CD14-positive monocyte (primary cell): ENCODE results near the gene CCDC116. TPM values are rescaled to one million over a fixed set of nuclear protein-coding genes. Genes with fewer than 3 reads are reported as not detected.
A peak's percentile ranks its signal among the peaks of the same experiment; 100 is the strongest.

Experiments used
- DNase-seq, 3 donors: peaks; one replicate each; pipeline ENCODE4 v3.0.0-alpha.2; 2011 to 2022
- H2AFZ ChIP-seq: 2 replicates; pipeline ENCODE4 v1.6.0; 2012; ENCODE audit warnings: mild to moderate bottlenecking, low read depth, low read length, inconsistent platforms; ENCODE audit not compliant: insufficient read depth, poor library complexity, severe bottlenecking
- H3K27ac ChIP-seq, 2 donors: 1 replicate in 1 of 2; 2 replicates in 1 of 2; pipeline ENCODE4 v1.5.1; 2012 to 2013; ENCODE audit warnings: low read length in 2 of 2, control low read depth in 1 of 2, inconsistent platforms in 1 of 2, low read depth in 1 of 2, mild to moderate bottlenecking in 1 of 2
- H3K27me3 ChIP-seq, 2 donors: one replicate each; pipeline versions ENCODE4 v1.6.0 to v1.6.1; 2011 to 2013; ENCODE audit warnings: low read length in 2 of 2; ENCODE audit not compliant: control insufficient read depth in 2 of 2, insufficient read depth in 2 of 2
- H3K36me3 ChIP-seq, 2 donors: replicated peaks in 1 of 2; 1 replicate in 1 of 2; 2 replicates in 1 of 2; pipeline versions ENCODE4 v1.5.1 to v1.6.1; 2012 to 2013; ENCODE audit warnings: low read length in 2 of 2, control low read depth in 1 of 2, inconsistent platforms in 1 of 2, mild to moderate bottlenecking in 1 of 2; ENCODE audit not compliant: insufficient read depth in 2 of 2, control insufficient read depth in 1 of 2
- H3K4me1 ChIP-seq, 2 donors: 1 replicate in 1 of 2; 2 replicates in 1 of 2; pipeline versions ENCODE4 v1.5.1 to v1.6.1; 2012 to 2013; ENCODE audit warnings: low read length in 2 of 2, control low read depth in 1 of 2, inconsistent platforms in 1 of 2, mild to moderate bottlenecking in 1 of 2, moderate library complexity in 1 of 2; ENCODE audit not compliant: insufficient read depth in 2 of 2, control insufficient read depth in 1 of 2
- H3K4me2 ChIP-seq: replicated peaks from 2 replicates; pipeline ENCODE3; 2012; ENCODE audit warnings: low read length, moderate library complexity, mild to moderate bottlenecking; ENCODE audit not compliant: poor library complexity, severe bottlenecking; ENCODE audit errors: extremely low read depth
- H3K4me3 ChIP-seq, 3 experiments: fragments of 200-600 bp in 1 of 3; sonication (generic) in 1 of 3; replicated peaks in 1 of 3; 1 replicate in 2 of 3; 2 replicates in 1 of 3; pipeline ENCODE4 v1.5.1; 2011 to 2013; ENCODE audit warnings: low read length in 3 of 3, mild to moderate bottlenecking in 3 of 3, control low read depth in 2 of 3, low read depth in 2 of 3, inconsistent platforms in 1 of 3, moderate library complexity in 1 of 3
- H3K79me2 ChIP-seq: 2 replicates; pipeline ENCODE4 v1.6.0; 2012; ENCODE audit warnings: mild to moderate bottlenecking, control low read depth, inconsistent platforms, low read length, moderate library complexity; ENCODE audit not compliant: insufficient read depth
- H3K9ac ChIP-seq: 2 replicates; pipeline ENCODE4 v1.6.0; 2017; ENCODE audit warnings: low read length, mild to moderate bottlenecking; ENCODE audit not compliant: insufficient read depth, poor library complexity, severe bottlenecking
- H3K9me3 ChIP-seq, 2 donors: replicated peaks in 1 of 2; 1 replicate in 1 of 2; 2 replicates in 1 of 2; pipeline versions ENCODE4 v1.5.1 to v1.6.1; 2012 to 2013; ENCODE audit warnings: low read length in 2 of 2, control low read depth in 1 of 2; ENCODE audit not compliant: control insufficient read depth in 1 of 2, insufficient read depth in 1 of 2
- H4K20me1 ChIP-seq: 2 replicates; pipeline ENCODE4 v1.6.0; 2012; ENCODE audit warnings: mild to moderate bottlenecking, low read length, control low read depth, moderate library complexity; ENCODE audit not compliant: insufficient read depth
- H3K27ac Mint-ChIP-seq, 7 donors: one replicate each; pipeline ENCODE4 v1.8.0; 2020; ENCODE audit warnings: mild to moderate bottlenecking in 7 of 7, mixed read lengths in 7 of 7, moderate library complexity in 6 of 7, inconsistent platforms in 2 of 7
- H3K27me3 Mint-ChIP-seq, 3 donors: one replicate each; pipeline ENCODE4 v1.8.0; 2021 to 2022; ENCODE audit warnings: low read depth in 3 of 3, mild to moderate bottlenecking in 3 of 3, mixed read lengths in 3 of 3, moderate library complexity in 3 of 3, inconsistent platforms in 1 of 3
- H3K36me3 Mint-ChIP-seq, 2 donors: one replicate each; pipeline ENCODE4 v1.8.0; 2020; ENCODE audit warnings: mixed read lengths in 2 of 2, inconsistent platforms in 1 of 2, mild to moderate bottlenecking in 1 of 2
- H3K4me1 Mint-ChIP-seq: one replicate; pipeline ENCODE4 v1.8.0; 2020; ENCODE audit warnings: mild to moderate bottlenecking, mixed read lengths
- H3K4me3 Mint-ChIP-seq, 2 donors: one replicate each; pipeline ENCODE4 v1.8.0; 2020; ENCODE audit warnings: mild to moderate bottlenecking in 2 of 2, mixed read lengths in 2 of 2, moderate library complexity in 1 of 2
- H3K9me3 Mint-ChIP-seq, 7 donors: one replicate each; pipeline ENCODE4 v1.8.0; 2020 to 2022; ENCODE audit warnings: mixed read lengths in 7 of 7, mild to moderate bottlenecking in 6 of 7, moderate library complexity in 6 of 7, inconsistent platforms in 2 of 7
- CTCF ChIP-seq: fragments of 200-600 bp; IDR thresholded peaks from one replicate; pipeline ENCODE4 v1.8.0; 2022; ENCODE audit warnings: antibody characterized with exemption, mild to moderate bottlenecking
- WGBS: methylation state at CpG from one replicate; pipeline ENCODE4 v1.1.5; 2013; ENCODE audit warnings: missing lambda C conversion rate; ENCODE audit not compliant: insufficient coverage; 5-methylcytosine and 5-hydroxymethylcytosine counted together
- intact Hi-C, 2 donors: fragments of 100-400 bp; cut with micrococcal nuclease; formaldehyde crosslinking; loops; one replicate each; pipeline versions ENCODE4 v1.15.0 to v1.15.1; 2023
- polyA plus RNA-seq, 3 donors: library from polyadenylated mRNA; depleted of rRNA in 1 of 3; unstranded in 2 of 3; stranded (reverse) in 1 of 3; fragments of 300-500 nt in 2 of 3; fragments of >200 nt in 1 of 3; fragmentation: Illumina TruSeq in 2 of 3; gene quantifications; 1 replicate in 2 of 3; 2 replicates in 1 of 3; pipeline ENCODE4 v1.2.3, GENCODE V29; 2012 to 2021

CCDC116 gene
- polyA plus RNA-seq, 3 donors, result 0.21 TPM; not detected in 2

DNA sequence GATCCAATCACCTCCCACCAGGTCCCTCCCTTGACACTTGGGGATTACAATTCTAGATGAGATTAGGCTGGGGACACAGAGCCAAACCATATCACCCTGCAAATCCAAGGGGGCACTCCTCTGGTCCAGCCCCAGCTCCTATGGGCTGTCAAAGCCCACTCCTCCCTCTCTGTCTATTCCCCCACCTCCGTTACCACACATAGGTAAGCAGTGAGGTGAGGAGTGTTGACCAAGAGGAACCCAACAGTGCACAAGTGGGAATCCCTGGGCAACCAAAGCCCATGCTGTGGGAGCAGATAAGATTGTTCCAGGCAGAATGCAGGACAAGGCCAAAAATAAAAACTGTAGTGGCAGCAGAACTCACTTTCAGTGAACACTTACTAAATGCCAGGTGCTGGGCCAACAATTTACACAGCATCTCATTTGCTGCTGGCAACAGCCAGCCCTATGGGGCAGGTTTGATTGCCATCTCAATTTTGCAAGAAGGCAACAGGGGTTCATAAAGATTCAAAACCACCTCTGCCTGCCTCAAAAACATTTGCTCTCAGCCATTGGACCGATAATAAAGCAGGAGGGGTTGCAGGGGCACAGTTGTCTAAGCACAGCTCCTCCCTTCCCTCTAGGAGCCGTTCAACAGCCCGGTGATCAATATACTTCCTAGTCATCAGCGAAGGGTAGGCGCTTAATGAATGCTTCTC, 18.4 kb downstream of the CCDC116 start:
- H3K4me1 ChIP-seq, result peaks cover 20 to 28% of the 10 kb centered on the region in 2 donors
- intact Hi-C loops, result loop anchor here in 1 of 2 donors (10.0 kb wide), 1 partner anchor 284 kb away; no protein-coding TSS in a partner anchor
- peak overlapping the region; percentile 87 for H3K4me2 ChIP-seq
- H3K36me3 ChIP-seq, result peaks cover 2 to 9% of the 10 kb centered on the region in 2 donors
- Mint-ChIP-seq H3K27me3 (peaks cover 2 to 5% (median 3%) of the 10 kb centered on the region in 3 donors), H3K27ac (peak overlapping the region in 3 of 7 donors; percentile 26 to 72 (median 40)), H3K9me3 (no peaks in the 10 kb centered on the region), H3K36me3 (peaks cover 11 to 22% of the 10 kb centered on the region in 2 donors), H3K4me1 (peaks cover 23% of the 10 kb centered on the region), H3K4me3 (peak overlapping the region; percentile 83 to 93)
- TF ChIP-seq CTCF, result no peak
- H4K20me1 ChIP-seq, result peaks cover 10% of the 10 kb centered on the region
- no peaks in the 10 kb centered on the region for H3K27me3 ChIP-seq
- no peak overlapping the region for H3K27ac ChIP-seq
- no peak for DNase-seq
- H2AFZ ChIP-seq, result peak overlapping the region; percentile 92
- WGBS, result 0% methylated on average over 5 of the region's 6 CpGs
- no peaks in the 10 kb centered on the region for H3K79me2 ChIP-seq
- no peaks in the 10 kb centered on the region for H3K9me3 ChIP-seq
- peak overlapping the region in 1 of 3 experiments; percentile 77 for H3K4me3 ChIP-seq
- peak overlapping the region; percentile 72 for H3K9ac ChIP-seq

GRCh38 chr22:21651521-21652009, 19.0 kb downstream of the CCDC116 start:
- Mint-ChIP-seq H3K9me3 (peaks cover 0 to under 1% (median 0%) of the 10 kb centered on the region in 7 donors), H3K36me3 (peaks cover 7 to 16% of the 10 kb centered on the region in 2 donors), H3K4me3 (peak overlapping the region; percentile 83 to 93), H3K27ac (peak overlapping the region; percentile 26 to 91 (median 54)), H3K4me1 (peaks cover 25% of the 10 kb centered on the region), H3K27me3 (peaks cover 2 to 5% (median 4%) of the 10 kb centered on the region in 3 donors)
- peak overlapping the region; percentile 92 for H2AFZ ChIP-seq
- peaks cover 2 to 5% of the 10 kb centered on the region in 2 donors for H3K36me3 ChIP-seq
- intact Hi-C loops, result loop anchor here in 1 of 2 donors (10.0 kb wide), 1 partner anchor 283 kb away; no protein-coding TSS in a partner anchor
- peak overlapping the region; percentile 30 to 77 (median 60) for H3K4me3 ChIP-seq
- H4K20me1 ChIP-seq, result peaks cover 6% of the 10 kb centered on the region
- H3K27me3 ChIP-seq, result no peaks in the 10 kb centered on the region
- H3K4me2 ChIP-seq, result peak overlapping the region; percentile 87
- under 1% methylated on average over 18 of the region's 29 CpGs for WGBS
- TF ChIP-seq CTCF, result no peak
- peak overlapping the region in 1 of 2 donors; percentile 69 for H3K27ac ChIP-seq
- peaks cover 20 to 30% of the 10 kb centered on the region in 2 donors for H3K4me1 ChIP-seq
- peak overlapping the region; percentile 72 for H3K9ac ChIP-seq
- H3K79me2 ChIP-seq, result no peaks in the 10 kb centered on the region
- no peaks in the 10 kb centered on the region for H3K9me3 ChIP-seq
- no peak for DNase-seq
